Measurements from ENCODE around the gene SPNS3.
A peak's percentile ranks its signal among the peaks of the same experiment; 100 is the strongest.

Gene SPNS3

GRCh38 chr17:4511199-4511932 lies 77.6 kb downstream of the SPNS3 start:
- no peak for DNase-seq

GRCh38 chr17:4512156-4513112 lies 78.7 kb downstream of the SPNS3 start:
- DNase-seq = no peak

GRCh38 chr17:4513113-4514032 lies 79.6 kb downstream of the SPNS3 start:
- no peak for DNase-seq

- no peak for DNase-seq
Observed at GRCh38 chr17:4514206-4514605, 80.5 kb downstream of the SPNS3 start.

- DNase-seq = no peak
Observed at GRCh38 chr17:4514779-4515178, 81.0 kb downstream of the SPNS3 start.

- no peak for DNase-seq
Observed at GRCh38 chr17:4515501-4515900, 81.8 kb downstream of the SPNS3 start.

- DNase-seq = peak; percentile 43
Observed at GRCh38 chr17:4516735-4517134, 83.0 kb downstream of the SPNS3 start.

GRCh38 chr17:4518901-4519300 lies 85.2 kb downstream of the SPNS3 start:
- peak; percentile 34 for DNase-seq

- DNase-seq = peak; percentile 68
Observed at GRCh38 chr17:4519361-4519788, 85.6 kb downstream of the SPNS3 start.

GRCh38 chr17:4520060-4520893 lies 86.5 kb downstream of the SPNS3 start:
- DNase-seq = no peak

GRCh38 chr17:4520894-4521600 lies 87.3 kb downstream of the SPNS3 start:
- no peak for DNase-seq

GRCh38 chr17:4522661-4523060 lies 88.9 kb downstream of the SPNS3 start:
- DNase-seq = no peak

GRCh38 chr17:4523946-4524345 lies 90.2 kb downstream of the SPNS3 start:
- DNase-seq = no peak

GRCh38 chr17:4525691-4526397 lies 92.1 kb downstream of the SPNS3 start:
- DNase-seq = no peak

- no peak for DNase-seq
Observed at GRCh38 chr17:4527134-4527533, 93.4 kb downstream of the SPNS3 start.

GRCh38 chr17:4527566-4528125 lies 93.9 kb downstream of the SPNS3 start:
- DNase-seq = no peak

GRCh38 chr17:4529533-4530152 lies 95.9 kb downstream of the SPNS3 start:
- no peak for DNase-seq

- DNase-seq = peak; percentile 37
Observed at GRCh38 chr17:4530799-4531730, 97.3 kb downstream of the SPNS3 start.

Data from right hindlimb (tissue), 1 donor.